Natural killer cell (primary cell): Measurements from ENCODE around the gene KANTR. TPM values are rescaled to one million over a fixed set of nuclear protein-coding genes. Genes with fewer than 3 reads are reported as not detected.

Experiments
- ATAC-seq, 3 donors: fragments of 150-1000 bp in 2 of 3; fragments of 200-7000 bp in 1 of 3; cut with Tn5 transposase; 1 replicate in 1 of 3; 2 replicates in 2 of 3; pipeline ENCODE4 v1.10.0; 2021; ENCODE audit warnings: mild to moderate bottlenecking in 2 of 3, moderate library complexity in 2 of 3
- DNase-seq, 2 donors: peaks; one replicate each; pipeline versions ENCODE4 v3.0.0 to v3.0.0-alpha.2; 2013 to 2021; ENCODE audit warnings: mixed read lengths in 1 of 2
- H3K27ac ChIP-seq: one replicate; pipeline ENCODE4 v1.5.1; 2013; ENCODE audit warnings: mild to moderate bottlenecking, low read length
- H3K27me3 ChIP-seq: one replicate; pipeline ENCODE4 v1.6.1; 2013; ENCODE audit warnings: low read length; ENCODE audit not compliant: control insufficient read depth, insufficient read depth
- H3K36me3 ChIP-seq: one replicate; pipeline ENCODE4 v1.6.1; 2013; ENCODE audit warnings: low read length; ENCODE audit not compliant: control insufficient read depth, insufficient read depth
- H3K4me1 ChIP-seq: one replicate; pipeline ENCODE4 v1.6.1; 2013; ENCODE audit warnings: low read length; ENCODE audit not compliant: control insufficient read depth, insufficient read depth
- H3K4me3 ChIP-seq: one replicate; pipeline ENCODE4 v1.5.1; 2013; ENCODE audit warnings: low read length
- H3K9me3 ChIP-seq: one replicate; pipeline ENCODE4 v1.6.1; 2013; ENCODE audit warnings: low read length; ENCODE audit not compliant: control insufficient read depth, insufficient read depth
- H3K27ac Mint-ChIP-seq, 2 donors: one replicate each; pipeline ENCODE4 v1.8.0; 2022; ENCODE audit warnings: mild to moderate bottlenecking in 2 of 2, mixed read lengths in 2 of 2, moderate library complexity in 1 of 2
- H3K27me3 Mint-ChIP-seq, 2 donors: one replicate each; pipeline ENCODE4 v1.8.0; 2022; ENCODE audit warnings: low read depth in 2 of 2, mixed read lengths in 2 of 2
- H3K36me3 Mint-ChIP-seq: one replicate; pipeline ENCODE4 v1.8.0; 2022; ENCODE audit warnings: mixed read lengths
- H3K4me1 Mint-ChIP-seq, 2 donors: one replicate each; pipeline ENCODE4 v1.8.0; 2022; ENCODE audit warnings: mixed read lengths in 2 of 2
- H3K4me3 Mint-ChIP-seq: one replicate; pipeline ENCODE4 v1.8.0; 2022; ENCODE audit warnings: mild to moderate bottlenecking, moderate library complexity, mixed read lengths
- H3K9me3 Mint-ChIP-seq, 2 donors: one replicate each; pipeline ENCODE4 v1.8.0; 2022; ENCODE audit warnings: mixed read lengths in 2 of 2
- WGBS: methylation state at CpG from one replicate; pipeline ENCODE4 v1.1.7; 2013; ENCODE audit warnings: missing lambda C conversion rate; ENCODE audit not compliant: insufficient coverage; 5-methylcytosine and 5-hydroxymethylcytosine counted together
- intact Hi-C: fragments of 100-400 bp; cut with micrococcal nuclease; formaldehyde crosslinking; loops from one replicate; pipeline ENCODE4 v1.14.2; 2022
- total RNA-seq, 4 donors: library from RNA; stranded (reverse); fragments of 120-200 nt in 1 of 4; gene quantifications; one replicate each; pipeline versions ENCODE4 v1.2.3 to v1.2.4, GENCODE V29; 2013 to 2022
- TF ChIP-seq, protein P1 (sequence below): fragments of 200-600 bp; IDR thresholded peaks from one replicate; pipeline ENCODE4 v1.8.0; 2022; ENCODE audit warnings: antibody characterized with exemption

Gene KANTR
- total RNA-seq, 3 donors from 2014 or later (not counting 1 experiment from before 2014, with no cell fraction given), result 15.1 to 18.1 (median 17.1) TPM

DNA sequence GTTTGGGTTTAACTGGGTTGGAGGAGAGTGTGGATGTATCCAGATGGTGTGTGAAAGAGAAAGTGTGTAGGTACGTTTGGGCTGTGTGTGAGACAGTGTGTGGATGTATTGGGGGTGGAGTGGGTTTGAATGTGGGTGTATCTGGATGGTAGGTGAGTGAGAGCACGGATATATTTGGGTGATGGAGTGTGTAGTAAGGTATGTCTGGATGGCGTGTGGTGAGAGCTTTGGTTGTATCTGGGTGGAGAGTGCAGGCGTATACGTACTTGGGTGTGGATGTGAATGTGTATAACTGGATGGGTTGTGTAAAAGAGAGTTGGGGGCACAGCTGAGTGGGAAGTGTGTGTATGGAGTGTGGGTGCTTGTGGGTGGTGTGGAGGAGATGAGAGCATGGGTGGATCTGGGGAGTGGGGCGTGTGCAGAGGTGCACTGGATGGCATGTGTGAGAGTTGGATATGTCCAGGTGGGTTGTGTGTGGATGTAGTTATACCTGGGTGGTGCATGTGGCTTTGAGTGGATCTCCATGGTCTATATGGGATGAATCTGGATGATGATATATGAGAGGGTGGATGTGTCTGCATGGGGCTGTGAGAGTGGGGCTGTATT, 38.6 kb upstream of the KANTR start:
- Mint-ChIP-seq H3K36me3 (no peaks in the 10 kb centered on the region), H3K9me3 (no peaks in the 10 kb centered on the region), H3K4me1 (peaks cover 0 to 9% of the 10 kb centered on the region in 2 donors), H3K4me3 (no peak overlapping the region), H3K27me3 (no peaks in the 10 kb centered on the region), H3K27ac (no peak overlapping the region)
- no peak for ATAC-seq
- Histone ChIP-seq H3K4me1 (peaks cover 12% of the 10 kb centered on the region), H3K36me3 (no peaks in the 10 kb centered on the region), H3K9me3 (no peaks in the 10 kb centered on the region), H3K27me3 (no peaks in the 10 kb centered on the region), H3K4me3 (no peak overlapping the region), H3K27ac (no peak overlapping the region)
- WGBS, result 87% methylated on average over 6 of the region's 6 CpGs
- TF ChIP-seq, protein P1, sequence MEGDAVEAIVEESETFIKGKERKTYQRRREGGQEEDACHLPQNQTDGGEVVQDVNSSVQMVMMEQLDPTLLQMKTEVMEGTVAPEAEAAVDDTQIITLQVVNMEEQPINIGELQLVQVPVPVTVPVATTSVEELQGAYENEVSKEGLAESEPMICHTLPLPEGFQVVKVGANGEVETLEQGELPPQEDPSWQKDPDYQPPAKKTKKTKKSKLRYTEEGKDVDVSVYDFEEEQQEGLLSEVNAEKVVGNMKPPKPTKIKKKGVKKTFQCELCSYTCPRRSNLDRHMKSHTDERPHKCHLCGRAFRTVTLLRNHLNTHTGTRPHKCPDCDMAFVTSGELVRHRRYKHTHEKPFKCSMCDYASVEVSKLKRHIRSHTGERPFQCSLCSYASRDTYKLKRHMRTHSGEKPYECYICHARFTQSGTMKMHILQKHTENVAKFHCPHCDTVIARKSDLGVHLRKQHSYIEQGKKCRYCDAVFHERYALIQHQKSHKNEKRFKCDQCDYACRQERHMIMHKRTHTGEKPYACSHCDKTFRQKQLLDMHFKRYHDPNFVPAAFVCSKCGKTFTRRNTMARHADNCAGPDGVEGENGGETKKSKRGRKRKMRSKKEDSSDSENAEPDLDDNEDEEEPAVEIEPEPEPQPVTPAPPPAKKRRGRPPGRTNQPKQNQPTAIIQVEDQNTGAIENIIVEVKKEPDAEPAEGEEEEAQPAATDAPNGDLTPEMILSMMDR, result no peak
- intact Hi-C loops, result no loop called here
- DNase-seq, result no peak

DNA sequence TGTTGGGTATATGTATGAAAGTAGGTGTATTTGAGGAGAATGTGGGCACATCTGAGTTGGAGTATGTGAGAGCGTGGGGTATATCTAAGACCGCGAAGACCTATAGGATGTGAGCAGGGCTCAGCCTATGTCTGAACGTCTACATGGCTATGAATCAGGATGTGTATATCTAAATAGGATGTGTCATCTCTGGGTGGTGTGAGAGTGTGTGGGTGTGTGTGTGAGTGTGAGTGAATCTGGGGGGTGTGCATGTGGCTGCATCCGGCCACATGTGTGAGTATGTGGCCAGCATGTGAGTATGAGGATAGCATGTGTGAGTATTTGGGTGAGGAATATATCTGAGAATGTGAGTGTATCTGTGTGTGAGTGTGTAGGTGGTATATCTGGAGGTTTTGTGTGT, 37.6 kb upstream of the KANTR start:
- Mint-ChIP-seq H3K27ac (no peak overlapping the region), H3K9me3 (no peaks in the 10 kb centered on the region), H3K4me1 (peaks cover 0 to 9% of the 10 kb centered on the region in 2 donors), H3K27me3 (no peaks in the 10 kb centered on the region), H3K36me3 (no peaks in the 10 kb centered on the region), H3K4me3 (no peak overlapping the region)
- intact Hi-C loops, result no loop called here
- Histone ChIP-seq H3K4me1 (peaks cover 12% of the 10 kb centered on the region), H3K27me3 (no peaks in the 10 kb centered on the region), H3K9me3 (no peaks in the 10 kb centered on the region), H3K27ac (no peak overlapping the region), H3K36me3 (no peaks in the 10 kb centered on the region), H3K4me3 (no peak overlapping the region)
- TF ChIP-seq, protein P1, result no peak
- WGBS, result 71% methylated on average over 5 of the region's 5 CpGs
- no peak for DNase-seq
- peak; percentile 43 to 69 (median 67) for ATAC-seq

DNA sequence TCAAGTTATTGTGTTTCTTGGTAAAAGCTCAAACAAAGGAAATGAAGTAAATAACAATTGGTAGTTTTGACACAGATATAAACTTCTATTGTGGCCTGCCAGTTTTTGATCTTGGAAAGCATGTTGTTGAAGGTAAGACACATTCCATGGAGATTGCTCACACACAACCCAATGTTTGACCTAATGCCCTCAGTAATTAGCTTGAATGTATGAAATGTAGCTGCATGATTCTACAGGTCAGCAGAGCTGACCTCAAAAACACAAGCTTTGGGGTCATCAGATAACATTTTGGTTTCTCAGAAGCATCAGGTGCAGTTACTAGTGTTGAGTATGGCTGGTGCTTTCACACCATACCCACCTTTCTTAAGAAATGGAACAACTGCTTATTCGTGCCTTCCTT, 28.8 kb upstream of the KANTR start:
- no peak overlapping the region for H3K27ac ChIP-seq
- intact Hi-C loops, result no loop called here
- H3K36me3 ChIP-seq, result no peaks in the 10 kb centered on the region
- TF ChIP-seq, protein P1, result no peak
- no peaks in the 10 kb centered on the region for H3K4me1 ChIP-seq
- no peaks in the 10 kb centered on the region for H3K9me3 ChIP-seq
- DNase-seq (no peak), ATAC-seq (no peak)
- no peak overlapping the region for H3K4me3 Mint-ChIP-seq
- H3K27ac Mint-ChIP-seq, result no peak overlapping the region
- H3K4me3 ChIP-seq, result no peak overlapping the region
- no peaks in the 10 kb centered on the region for H3K4me1 Mint-ChIP-seq
- peaks cover 0 to 6% of the 10 kb centered on the region in 2 donors for H3K27me3 Mint-ChIP-seq
- H3K36me3 Mint-ChIP-seq, result no peaks in the 10 kb centered on the region
- no CpG with 5 or more reads among the region's 1 CpG for WGBS
- no peaks in the 10 kb centered on the region for H3K27me3 ChIP-seq
- H3K9me3 Mint-ChIP-seq, result no peaks in the 10 kb centered on the region

DNA sequence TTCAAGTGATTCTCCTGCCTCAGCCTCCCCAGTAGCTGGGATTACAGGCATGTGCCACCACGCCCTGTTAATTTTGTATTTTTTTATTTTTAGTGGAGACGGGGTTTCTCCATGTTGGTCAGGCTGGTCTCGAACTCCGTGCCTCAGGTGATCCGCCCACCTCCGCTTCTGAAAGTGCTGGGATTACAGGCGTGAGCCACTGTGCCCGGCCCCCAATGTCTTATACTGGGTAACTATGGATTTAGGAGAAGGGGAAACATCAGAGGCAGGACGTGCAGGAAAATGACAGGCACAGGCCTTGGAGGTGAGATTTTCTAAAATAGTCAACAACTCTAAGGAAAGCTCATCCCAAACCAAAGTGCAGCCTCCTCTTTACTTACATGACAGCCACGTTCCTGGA, 22.9 kb upstream of the KANTR start:
- ATAC-seq, result no peak
- intact Hi-C loops, result loop anchor here (1.0 kb wide), 2 partner anchors 18 to 22 kb away; no protein-coding TSS in a partner anchor
- Histone ChIP-seq H3K4me3 (no peak overlapping the region), H3K27me3 (no peaks in the 10 kb centered on the region), H3K27ac (no peak overlapping the region), H3K36me3 (no peaks in the 10 kb centered on the region), H3K4me1 (peaks cover 10% of the 10 kb centered on the region), H3K9me3 (no peaks in the 10 kb centered on the region)
- Mint-ChIP-seq H3K27ac (no peak overlapping the region), H3K27me3 (peaks cover 0 to 6% of the 10 kb centered on the region in 2 donors), H3K4me1 (peaks cover 12 to 21% of the 10 kb centered on the region in 2 donors), H3K4me3 (no peak overlapping the region), H3K9me3 (no peaks in the 10 kb centered on the region), H3K36me3 (no peaks in the 10 kb centered on the region)
- WGBS, result 84% methylated on average over 6 of the region's 10 CpGs
- no peak for DNase-seq
- TF ChIP-seq, protein P1, result no peak
